ENCODE results near the gene FHIT. TPM values are rescaled to one million over a fixed set of nuclear protein-coding genes. Genes with fewer than 3 reads are reported as not detected.

FHIT gene
- total RNA-seq, 1 experiment from 2014 or later: 3.6 TPM

DNA sequence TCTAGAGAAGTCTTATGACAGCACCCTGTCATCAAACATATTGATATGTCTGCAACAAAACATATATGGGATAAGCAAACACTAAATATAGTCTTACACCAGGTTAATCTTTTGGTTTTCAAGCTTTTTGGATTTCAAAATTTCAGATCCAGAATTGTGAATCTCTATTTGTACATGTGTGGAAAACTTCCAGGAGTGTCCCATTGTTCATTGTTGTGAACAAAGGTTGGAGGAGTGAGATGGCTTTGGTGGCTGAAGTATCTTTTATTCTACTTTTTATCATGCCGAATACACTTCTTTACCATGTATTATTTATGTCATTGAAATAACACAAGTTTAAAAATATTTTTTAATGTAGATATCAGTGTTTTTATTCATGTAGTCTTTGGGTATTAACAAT is 5.9 kb upstream of the FHIT start:
- Histone ChIP-seq H3K9me2 (replicated peaks; ENCODE audit: low read length) (no peaks in the 10 kb centered on the region), H3F3A (ENCODE audit: low read length, unreplicated experiment) (no peaks in the 10 kb centered on the region), H3K4me1 (ENCODE audit: insufficient read depth, low read length) (0 out of 2 replicates have a peak, but pooled peaks cover 2% of the 10 kb centered on the region), H3K27ac (ENCODE audit: low read length) (no peak overlapping the region), H3K36me3 (ENCODE audit: low read depth, low read length) (no peaks in the 10 kb centered on the region), H3K9ac (ENCODE audit: low read length) (no peak overlapping the region), H3K4me3 (ENCODE audit: low read length) (no peak overlapping the region), H3K4me2 (ENCODE audit: low read length) (no peak overlapping the region), H3K27me3 (ENCODE audit: low read length) (no peaks in the 10 kb centered on the region), H2AFZ (ENCODE audit: low read length) (no peak overlapping the region), H3K79me2 (ENCODE audit: low read length) (no peaks in the 10 kb centered on the region), H4K20me1 (ENCODE audit: low read length) (no peaks in the 10 kb centered on the region), H3K9me3 (ENCODE audit: low read length) (no peaks in the 10 kb centered on the region)
- intact Hi-C loops (cut with micrococcal nuclease): no loop called here
- BruUV-seq (replicated peaks): no TSS peak
- ChIA-PET CTCF (no interaction called here), POLR2A (ENCODE audit: unreplicated experiment) (no interaction called here)
- DNase-seq (no peak), ATAC-seq (no peak)
- no peak for TF ChIP-seq EZH2phosphoT487 (IDR thresholded peaks at IDR 0.05; ENCODE audit: borderline replicate concordance, low read length)

DNA sequence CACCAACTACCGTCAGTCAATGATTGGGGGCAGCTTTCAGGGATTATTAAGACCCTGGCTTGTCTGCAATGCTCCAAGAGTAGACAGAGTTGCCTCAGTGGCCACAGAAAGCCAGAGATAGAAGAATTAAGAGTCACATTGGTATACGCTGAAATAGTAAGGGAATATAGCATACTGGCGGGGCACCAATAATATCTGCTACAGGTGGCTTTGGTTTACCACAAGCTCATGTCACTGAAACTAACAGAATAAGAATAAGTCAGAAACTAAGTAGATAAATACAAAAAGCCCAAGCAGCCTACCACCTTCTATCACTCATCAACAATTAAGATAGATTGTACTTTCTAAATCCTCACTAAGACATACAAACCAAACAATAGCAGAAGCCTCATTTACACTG is 2.5 kb upstream of the FHIT start:
- H3K36me3 ChIP-seq (ENCODE audit: low read depth, low read length): no peaks in the 10 kb centered on the region
- ChIA-PET POLR2A (ENCODE audit: unreplicated experiment) (no interaction called here), CTCF (no interaction called here)
- no peaks in the 10 kb centered on the region for H3F3A ChIP-seq (ENCODE audit: low read length, unreplicated experiment)
- no peak for ATAC-seq
- no peak overlapping the region for H3K9ac ChIP-seq (ENCODE audit: low read length)
- no peak for TF ChIP-seq CTCF (conservative IDR thresholded peaks at IDR 0.05; ENCODE audit: low read depth, low read length)
- no peak for TF ChIP-seq EZH2 (IDR thresholded peaks at IDR 0.05; ENCODE audit: low read length, unreplicated experiment)
- TF ChIP-seq EZH2phosphoT487 (IDR thresholded peaks at IDR 0.05; ENCODE audit: borderline replicate concordance, low read length): no peak
- intact Hi-C loops (cut with micrococcal nuclease): loop anchor here (5.0 kb wide), 2 partner anchors 71 to 301 kb away; no protein-coding TSS in a partner anchor
- H3K79me2 ChIP-seq (ENCODE audit: low read length): no peaks in the 10 kb centered on the region
- no peaks in the 10 kb centered on the region for H4K20me1 ChIP-seq (ENCODE audit: low read length)
- no peak for DNase-seq
- H3K9me2 ChIP-seq (replicated peaks; ENCODE audit: low read length): no peaks in the 10 kb centered on the region
- H3K9me3 ChIP-seq (ENCODE audit: low read length): no peaks in the 10 kb centered on the region
- H3K4me1 ChIP-seq (ENCODE audit: insufficient read depth, low read length): peaks cover 16% of the 10 kb centered on the region
- no peak overlapping the region for H3K27ac ChIP-seq (ENCODE audit: low read length)
- H2AFZ ChIP-seq (ENCODE audit: low read length): no peak overlapping the region
- H3K4me2 ChIP-seq (ENCODE audit: low read length): no peak overlapping the region
- BruUV-seq (replicated peaks): no TSS peak
- no peak overlapping the region for H3K4me3 ChIP-seq (ENCODE audit: low read length)
- H3K27me3 ChIP-seq (ENCODE audit: low read length): no peaks in the 10 kb centered on the region

DNA sequence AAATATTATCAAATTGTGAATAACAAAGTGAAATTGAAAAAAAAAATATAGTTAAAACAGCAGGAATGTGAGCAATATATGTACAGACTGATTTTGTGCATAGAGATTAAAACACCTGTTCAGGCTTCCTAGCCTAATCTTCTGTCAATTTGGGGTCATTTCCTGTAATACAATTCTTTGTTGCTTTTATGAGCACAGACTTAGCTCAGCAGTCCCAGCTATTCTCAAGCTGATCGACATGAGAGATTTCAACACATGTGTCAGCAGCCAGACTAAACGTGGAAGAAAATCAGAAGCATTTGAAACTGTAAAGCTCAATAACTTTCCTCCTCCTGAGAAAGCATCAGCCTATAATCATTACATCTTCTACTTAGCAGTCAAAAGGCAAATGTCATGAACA is 1.6 kb upstream of the FHIT start:
- intact Hi-C loops (cut with micrococcal nuclease): loop anchor here (5.0 kb wide), 2 partner anchors 71 to 301 kb away; no protein-coding TSS in a partner anchor
- Histone ChIP-seq H3K9me3 (ENCODE audit: low read length) (no peaks in the 10 kb centered on the region), H3K9me2 (replicated peaks; ENCODE audit: low read length) (no peaks in the 10 kb centered on the region), H3K27me3 (ENCODE audit: low read length) (no peaks in the 10 kb centered on the region), H4K20me1 (ENCODE audit: low read length) (no peaks in the 10 kb centered on the region), H3K4me3 (ENCODE audit: low read length) (no peak overlapping the region), H3K4me1 (ENCODE audit: insufficient read depth, low read length) (peaks cover 16% of the 10 kb centered on the region), H3F3A (ENCODE audit: low read length, unreplicated experiment) (no peaks in the 10 kb centered on the region), H2AFZ (ENCODE audit: low read length) (no peak overlapping the region), H3K4me2 (ENCODE audit: low read length) (no peak overlapping the region), H3K79me2 (ENCODE audit: low read length) (no peaks in the 10 kb centered on the region), H3K36me3 (ENCODE audit: low read depth, low read length) (no peaks in the 10 kb centered on the region), H3K27ac (ENCODE audit: low read length) (no peak overlapping the region), H3K9ac (ENCODE audit: low read length) (no peak overlapping the region)
- CTCF ChIA-PET: no interaction called here
- TF ChIP-seq EZH2 (IDR thresholded peaks at IDR 0.05; ENCODE audit: low read length, unreplicated experiment): no peak
- TF ChIP-seq CTCF (conservative IDR thresholded peaks at IDR 0.05; ENCODE audit: low read depth, low read length): no peak
- DNase-seq (no peak), ATAC-seq (no peak)
- BruUV-seq (replicated peaks): no TSS peak
- POLR2A ChIA-PET (ENCODE audit: unreplicated experiment): no interaction called here

Measured in PC-3 (cell line).